H1 (cell line): ENCODE results near the gene SEMA5B. TPM values are rescaled to one million over a fixed set of nuclear protein-coding genes. Genes with fewer than 3 reads are reported as not detected.

ENCODE experiments used
- CTCF ChIA-PET: fragments of 300-600 bp; sonication (Branson Sonifier 250); formaldehyde crosslinking; loops from one replicate; lab custom pipeline; 2021; ENCODE audit not compliant: partially characterized antibody; lab: Charles Lee
- POLR2A ChIA-PET: fragments of 300-600 bp; sonication (Branson Sonifier 250); formaldehyde crosslinking; loops from one replicate; lab custom pipeline; 2021; ENCODE audit warnings: inconsistent platforms; ENCODE audit not compliant: partially characterized antibody; lab: Charles Lee
- DNase-seq, 2 experiments: peaks; one replicate each; pipeline versions ENCODE4 v3.0.0 to v3.0.0-alpha.2; 2010 to 2022; ENCODE audit warnings: low spot score in 2 of 2, low read depth in 1 of 2, mixed read lengths in 1 of 2
- FAIRE-seq: peaks from 2 replicates; lab custom pipeline; 2011; peaks lifted over from hg19 to GRCh38; lab: Jason Lieb, UNC
- H2AFZ ChIP-seq: 2 replicates; pipeline ENCODE4 v1.8.1; 2012; ENCODE audit warnings: low read length, inconsistent platforms
- H2AK5ac ChIP-seq: 2 replicates; pipeline ENCODE4 v1.6.1; 2013; ENCODE audit warnings: low read depth, low read length
- H2BK120ac ChIP-seq: replicated peaks from 2 replicates; pipeline ENCODE3; 2013; ENCODE audit warnings: low read depth, low read length, inconsistent platforms
- H2BK12ac ChIP-seq: 2 replicates; pipeline ENCODE4 v1.6.1; 2013; ENCODE audit warnings: low read depth, low read length
- H2BK15ac ChIP-seq: 2 replicates; pipeline ENCODE4 v1.6.1; 2013; ENCODE audit warnings: low read length
- H2BK20ac ChIP-seq: 2 replicates; pipeline ENCODE4 v1.6.1; 2013; ENCODE audit warnings: low read length
- H2BK5ac ChIP-seq: 2 replicates; pipeline ENCODE4 v1.6.1; 2013; ENCODE audit warnings: low read depth, low read length
- H3K14ac ChIP-seq: 2 replicates; pipeline ENCODE4 v1.6.1; 2013; ENCODE audit warnings: inconsistent platforms; ENCODE audit not compliant: insufficient read length
- H3K18ac ChIP-seq: 2 replicates; pipeline ENCODE4 v1.6.1; 2013; ENCODE audit warnings: low read length; ENCODE audit errors: extremely low read depth
- H3K23ac ChIP-seq: 2 replicates; pipeline ENCODE4 v1.6.1; 2013; ENCODE audit warnings: inconsistent platforms; ENCODE audit not compliant: insufficient read length
- H3K23me2 ChIP-seq: 2 replicates; pipeline ENCODE4 v1.6.1; 2013; ENCODE audit warnings: low read depth, low read length
- H3K27ac ChIP-seq: 2 replicates; pipeline ENCODE4 v1.6.1; 2011; ENCODE audit warnings: low read depth, low read length, inconsistent platforms
- H3K27me3 ChIP-seq, 4 experiments: replicated peaks in 1 of 4; 1 replicate in 1 of 4; 2 replicates in 3 of 4; pipeline versions ENCODE4 v1.6.1 to v1.8.1; 2011 to 2013; ENCODE audit warnings: low read length in 3 of 4, mild to moderate bottlenecking in 3 of 4, inconsistent platforms in 2 of 4, mixed read lengths in 2 of 4, moderate library complexity in 1 of 4; ENCODE audit not compliant: control insufficient read depth in 3 of 4, insufficient read depth in 3 of 4; ENCODE audit errors: extremely low read depth in 1 of 4
- H3K36me3 ChIP-seq, 4 experiments: 2 replicates each; pipeline versions ENCODE4 v1.6.1 to v1.8.1; 2011 to 2013; ENCODE audit warnings: mild to moderate bottlenecking in 4 of 4, low read length in 3 of 4, moderate library complexity in 2 of 4, control low read depth in 1 of 4, inconsistent platforms in 1 of 4; ENCODE audit not compliant: insufficient read depth in 4 of 4, control insufficient read depth in 2 of 4
- H3K4ac ChIP-seq: replicated peaks from 2 replicates; pipeline ENCODE3; 2013; ENCODE audit warnings: low read length, low read depth, mixed read lengths, inconsistent platforms; ENCODE audit not compliant: insufficient read length
- H3K4me1 ChIP-seq, 4 experiments: replicated peaks in 1 of 4; 1 replicate in 1 of 4; 2 replicates in 3 of 4; pipeline versions ENCODE4 v1.6.1 to v1.8.1; 2011 to 2013; ENCODE audit warnings: low read length in 3 of 4, inconsistent platforms in 2 of 4, mixed read lengths in 1 of 4; ENCODE audit not compliant: insufficient read depth in 4 of 4, control insufficient read depth in 3 of 4
- H3K4me2 ChIP-seq, 2 experiments: 2 replicates each; pipeline versions ENCODE4 v1.6.1 to v1.8.1; 2011 to 2013; ENCODE audit warnings: low read depth in 2 of 2, low read length in 2 of 2, control low read depth in 1 of 2, inconsistent platforms in 1 of 2, mild to moderate bottlenecking in 1 of 2; ENCODE audit not compliant: insufficient read depth in 1 of 2
- H3K4me3 ChIP-seq, 4 experiments: fragments of 200-600, 300-600 bp in 1 of 4; sonication (generic), shearing (Covaris generic), sonication (Bioruptor Twin) in 1 of 4; 2 replicates each; pipeline versions ENCODE4 v1.5.1 to v1.8.1; 2011 to 2016; ENCODE audit warnings: low read length in 4 of 4, low read depth in 3 of 4, control low read depth in 2 of 4, inconsistent platforms in 2 of 4, mild to moderate bottlenecking in 2 of 4, mixed read lengths in 1 of 4, moderate library complexity in 1 of 4; ENCODE audit not compliant: insufficient read depth in 2 of 4; ENCODE audit errors: extremely low read depth in 1 of 4
- H3K56ac ChIP-seq: replicated peaks from 2 replicates; pipeline ENCODE3; 2013; ENCODE audit warnings: low read depth, mild to moderate bottlenecking, mixed read lengths, low read length, inconsistent platforms; ENCODE audit not compliant: insufficient read length
- H3K79me1 ChIP-seq: 2 replicates; pipeline ENCODE4 v1.6.1; 2013; ENCODE audit warnings: low read depth, low read length, control low read depth
- H3K79me2 ChIP-seq, 2 experiments: 2 replicates each; pipeline versions ENCODE4 v1.6.1 to v1.8.1; 2012 to 2013; ENCODE audit warnings: low read length in 2 of 2, mild to moderate bottlenecking in 2 of 2, inconsistent platforms in 1 of 2; ENCODE audit not compliant: insufficient read depth in 2 of 2, control insufficient read depth in 1 of 2
- H3K9ac ChIP-seq, 4 experiments: replicated peaks in 1 of 4; 1 replicate in 1 of 4; 2 replicates in 3 of 4; pipeline versions ENCODE4 v1.6.1 to v1.8.1; 2011 to 2013; ENCODE audit warnings: low read depth in 3 of 4, low read length in 3 of 4, control low read depth in 2 of 4, mild to moderate bottlenecking in 2 of 4, moderate library complexity in 2 of 4, inconsistent platforms in 1 of 4; ENCODE audit errors: extremely low read depth in 1 of 4
- H3K9me3 ChIP-seq, 2 experiments: 2 replicates each; pipeline versions ENCODE4 v1.6.1 to v1.8.1; 2012 to 2013; ENCODE audit warnings: mild to moderate bottlenecking in 2 of 2, moderate library complexity in 2 of 2, control low read depth in 1 of 2, inconsistent platforms in 1 of 2, low read depth in 1 of 2, low read length in 1 of 2, mixed read lengths in 1 of 2; ENCODE audit not compliant: insufficient read depth in 2 of 2
- H4K20me1 ChIP-seq, 2 experiments: replicated peaks in 1 of 2; 2 replicates each; pipeline versions ENCODE3 to v1.8.1; 2011 to 2013; ENCODE audit warnings: inconsistent platforms in 2 of 2, low read length in 2 of 2, mild to moderate bottlenecking in 1 of 2; ENCODE audit not compliant: insufficient read depth in 2 of 2, control insufficient read depth in 1 of 2
- H4K5ac ChIP-seq: 2 replicates; pipeline ENCODE4 v1.6.1; 2013; ENCODE audit warnings: low read length, low read depth, mixed read lengths, inconsistent platforms; ENCODE audit not compliant: insufficient read length
- H4K8ac ChIP-seq: 2 replicates; pipeline ENCODE4 v1.8.0; 2013; ENCODE audit warnings: mild to moderate bottlenecking, moderate library complexity, low read length, inconsistent platforms; ENCODE audit not compliant: insufficient read depth; ENCODE audit errors: extremely low read depth
- H4K91ac ChIP-seq: replicated peaks from 2 replicates; pipeline ENCODE3; 2013; ENCODE audit warnings: low read length, mixed read lengths, inconsistent platforms; ENCODE audit not compliant: insufficient read length
- CREB1 ChIP-seq: IDR thresholded peaks from 2 replicates; pipeline ENCODE4 v1.6.1; 2012; ENCODE audit warnings: inconsistent platforms
- WGBS, 2 experiments: shearing (Covaris generic) in 1 of 2; methylation state at CpG; one replicate each; pipeline versions ENCODE4 v1.1.6 to v1.1.7; 2013 to 2015; ENCODE audit warnings: low lambda C conversion rate in 2 of 2, mixed read lengths in 2 of 2, inconsistent platforms in 1 of 2, low coverage in 1 of 2, missing lambda C conversion rate in 1 of 2; ENCODE audit not compliant: insufficient replicate concordance in 2 of 2, insufficient coverage in 1 of 2, insufficient read length in 1 of 2; ENCODE audit errors: extremely low coverage in 1 of 2, missing lambda C conversion rate in 1 of 2; 5-methylcytosine and 5-hydroxymethylcytosine counted together
- polyA plus RNA-seq, 7 experiments: library from polyadenylated mRNA; depleted of rRNA in 3 of 7; stranded (reverse) in 5 of 7; unstranded in 2 of 7; fragments of >200 nt in 5 of 7; fragments of 200-250 nt in 2 of 7; gene quantifications; 1 replicate in 5 of 7; 2 replicates in 1 of 7; 4 replicates in 1 of 7; pipeline versions ENCODE4 v1.2.1 to v1.2.3, GENCODE V29; 2011 to 2013; ENCODE audit warnings: missing spikeins in 2 of 7, mixed read lengths in 2 of 7
- total RNA-seq: library from RNA; stranded (reverse); fragmentation: NEBNext Ultra II Directional; extraction: Animal tissue kit (Norgen Biotek cat#: 25700); gene quantifications from 2 replicates; pipeline ENCODE4 v1.2.1, GENCODE V29; 2021

SEMA5B gene
- total and polyA plus RNA-seq, 2 of the 8 experiments (the other 6 are each of a cell fraction or from before 2014, with no cell fraction given), result 13.1 to 22.4 TPM

GRCh38 chr3:122934251-122934650 lies 93.3 kb downstream of the SEMA5B start:
- no peaks in the 10 kb centered on the region; the same call in none of the 2 replicates for H3K79me1 ChIP-seq
- no peak overlapping the region for H4K5ac ChIP-seq
- CTCF ChIA-PET, result interaction anchor here (0.5 to 1.1 kb wide), 3 partner anchors 13 to 588 kb away, joined by 3 read pairs; no protein-coding TSS in a partner anchor
- no peak overlapping the region for H3K4me2 ChIP-seq
- no peak overlapping the region for H2BK20ac ChIP-seq
- H2AK5ac ChIP-seq, result no peak overlapping the region
- H3K4me1 ChIP-seq, result no peaks in the 10 kb centered on the region; a peak in 1 of 7 replicates
- H3K4me3 ChIP-seq, result no peak overlapping the region
- H2BK15ac ChIP-seq, result no peak overlapping the region
- H3K56ac ChIP-seq, result no peak overlapping the region
- no peak overlapping the region for H4K91ac ChIP-seq
- POLR2A ChIA-PET, result no interaction called here
- H3K23me2 ChIP-seq, result no peaks in the 10 kb centered on the region; the same call in 1 of the 2 replicates
- peaks cover 0 to 2% of the 10 kb centered on the region in 2 experiments for H4K20me1 ChIP-seq
- TF ChIP-seq CREB1, result no peak
- no peak overlapping the region for H3K14ac ChIP-seq
- FAIRE-seq (no peak), DNase-seq (no peak)
- no peaks in the 10 kb centered on the region for H3K27me3 ChIP-seq
- H2AFZ ChIP-seq, result no peak overlapping the region
- no peak overlapping the region for H3K18ac ChIP-seq
- no peak overlapping the region for H4K8ac ChIP-seq
- H3K79me2 ChIP-seq, result no peaks in the 10 kb centered on the region
- no peaks in the 10 kb centered on the region for H3K9me3 ChIP-seq
- no peak overlapping the region for H3K9ac ChIP-seq
- 94% methylated on average over 1 of the region's 1 CpG; no CpG with 5 or more reads in 1 of the 2 experiments for WGBS, 2 experiments
- no peak overlapping the region for H3K27ac ChIP-seq
- H3K23ac ChIP-seq, result no peak overlapping the region
- no peak overlapping the region for H2BK12ac ChIP-seq
- no peak overlapping the region for H2BK5ac ChIP-seq
- no peak overlapping the region for H2BK120ac ChIP-seq
- H3K4ac ChIP-seq, result no peak overlapping the region
- H3K36me3 ChIP-seq, result no peaks in the 10 kb centered on the region
